HG03045 (cell line): ENCODE results near the gene LCOR.
"Not testable (repeated sequence)": the region's sequence is repeated elsewhere in the genome, so short reads cannot be mapped to it uniquely, and the experiment has no call there.

Source experiments
- ATAC-seq: cut with Tn5 transposase; IDR thresholded peaks from one replicate; pipeline ENCODE4 v1.9.1; 2021; ENCODE audit warnings: mild to moderate bottlenecking, moderate library complexity; ENCODE audit not compliant: unreplicated experiment

Gene LCOR

DNA sequence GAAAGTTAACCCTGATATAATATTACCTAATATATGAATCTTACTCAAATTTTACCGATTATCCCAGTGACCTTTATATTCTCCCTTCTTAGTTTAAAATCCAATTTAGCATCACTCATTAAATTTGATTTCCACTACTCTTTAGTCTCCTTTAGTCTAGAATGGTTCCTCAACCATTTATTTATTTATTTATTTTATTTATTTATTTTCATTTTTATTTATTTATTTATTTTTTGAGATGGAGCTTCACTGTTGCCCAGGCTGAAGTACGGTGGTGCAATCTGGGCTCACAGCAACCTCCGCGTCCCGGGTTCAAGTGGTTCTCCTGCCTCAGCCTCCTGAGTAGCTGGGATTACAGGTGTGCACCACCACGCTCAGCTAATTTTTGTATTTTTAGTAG is 92.8 kb downstream of the LCOR start:
- ATAC-seq: no peak

DNA sequence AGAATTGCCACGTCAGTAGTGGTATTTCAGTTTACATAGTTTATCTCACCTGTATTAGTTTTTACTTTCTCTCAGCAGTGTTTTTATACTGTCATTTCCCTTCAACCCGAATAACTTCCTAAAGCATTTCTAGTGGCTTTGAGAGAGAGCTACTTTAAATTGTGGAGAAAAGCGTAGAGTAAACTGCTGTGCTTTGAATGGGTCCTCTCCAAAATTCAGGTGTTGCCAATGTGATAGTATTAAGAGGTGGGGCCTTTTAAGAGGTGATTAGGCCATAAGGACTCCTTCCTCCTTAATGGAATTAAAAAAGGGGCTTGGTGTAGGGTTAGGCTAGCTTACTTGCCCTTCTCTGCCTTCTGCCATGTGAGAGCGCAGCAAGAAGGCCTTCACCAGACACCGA is 98.4 kb downstream of the LCOR start:
- no peak for ATAC-seq

DNA sequence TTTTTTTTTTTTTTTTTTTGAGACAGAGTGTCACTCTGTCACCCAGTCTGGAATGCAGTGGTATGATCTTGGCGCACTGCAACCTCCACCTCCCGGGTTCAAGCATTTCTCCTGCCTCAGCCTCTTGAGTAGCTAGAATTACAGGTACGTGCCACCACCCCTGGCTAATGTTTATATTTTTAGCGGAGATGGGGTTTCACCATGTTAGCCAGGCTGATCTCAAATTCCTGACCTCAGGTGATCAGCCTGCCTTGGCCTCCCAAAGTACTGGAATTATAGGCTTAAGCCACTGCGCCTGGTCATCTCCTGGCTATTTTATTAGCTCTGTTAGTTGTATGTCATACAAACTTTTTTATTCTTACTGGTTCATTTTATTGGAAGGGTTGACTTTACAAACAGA is 103.0 kb downstream of the LCOR start:
- no peak for ATAC-seq

DNA sequence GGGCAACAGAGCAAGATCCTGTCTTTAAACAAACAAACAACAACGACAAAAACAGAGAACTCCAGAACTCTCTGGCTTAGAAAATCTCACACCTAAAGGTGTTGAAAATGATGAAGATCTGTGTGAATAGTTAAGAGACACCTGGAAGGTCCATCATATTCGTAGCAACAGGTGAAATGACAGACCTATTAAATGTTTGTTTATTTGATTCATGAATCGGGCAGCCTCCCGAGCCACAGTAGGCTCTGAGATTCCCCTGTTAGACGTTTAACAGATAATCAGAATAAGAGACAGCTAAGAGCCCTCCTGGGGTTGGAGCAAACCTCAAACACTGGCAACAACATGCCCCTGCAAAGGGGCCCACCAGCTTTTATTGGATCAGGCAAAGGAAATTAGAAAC is 103.7 kb downstream of the LCOR start:
- no peak for ATAC-seq

DNA sequence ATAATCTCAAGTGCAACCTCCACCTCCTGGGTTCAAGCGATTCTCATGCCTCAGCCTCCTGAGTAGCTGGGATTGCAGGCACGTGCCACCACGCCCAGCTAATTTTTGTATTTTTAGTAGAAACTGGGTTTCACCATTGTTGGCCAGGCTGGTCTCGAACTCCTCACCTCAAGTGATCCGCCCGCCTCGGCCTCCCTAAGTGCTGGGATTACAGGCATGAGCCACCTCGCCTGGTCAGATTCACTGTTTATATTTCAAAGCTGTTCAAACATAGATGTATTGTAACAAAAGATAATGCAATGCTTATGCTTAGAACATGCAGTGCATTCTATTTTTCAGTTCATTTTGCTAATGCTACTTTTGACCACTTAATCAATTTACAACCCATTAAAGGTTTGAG is 111.1 kb downstream of the LCOR start:
- ATAC-seq: not testable (repeated sequence)

DNA sequence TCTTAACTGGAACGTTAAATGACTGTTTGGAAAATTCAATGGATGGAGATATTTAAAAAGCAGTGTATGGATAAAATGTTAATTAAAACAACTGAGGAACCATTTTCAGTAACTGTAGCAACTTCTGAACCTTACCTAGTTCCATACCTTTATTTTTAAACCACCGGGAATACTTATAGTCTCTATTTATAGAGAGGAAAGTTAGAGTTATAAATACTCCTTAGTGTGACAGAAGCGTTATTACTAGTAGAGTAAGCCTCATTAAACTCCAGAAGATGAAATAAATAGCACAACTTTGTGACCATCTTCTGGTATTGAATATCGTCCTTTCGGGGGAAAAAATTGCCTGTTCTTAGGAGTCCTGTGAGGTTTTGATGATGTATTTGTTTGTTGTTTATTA is 114.9 kb downstream of the LCOR start:
- no peak for ATAC-seq

DNA sequence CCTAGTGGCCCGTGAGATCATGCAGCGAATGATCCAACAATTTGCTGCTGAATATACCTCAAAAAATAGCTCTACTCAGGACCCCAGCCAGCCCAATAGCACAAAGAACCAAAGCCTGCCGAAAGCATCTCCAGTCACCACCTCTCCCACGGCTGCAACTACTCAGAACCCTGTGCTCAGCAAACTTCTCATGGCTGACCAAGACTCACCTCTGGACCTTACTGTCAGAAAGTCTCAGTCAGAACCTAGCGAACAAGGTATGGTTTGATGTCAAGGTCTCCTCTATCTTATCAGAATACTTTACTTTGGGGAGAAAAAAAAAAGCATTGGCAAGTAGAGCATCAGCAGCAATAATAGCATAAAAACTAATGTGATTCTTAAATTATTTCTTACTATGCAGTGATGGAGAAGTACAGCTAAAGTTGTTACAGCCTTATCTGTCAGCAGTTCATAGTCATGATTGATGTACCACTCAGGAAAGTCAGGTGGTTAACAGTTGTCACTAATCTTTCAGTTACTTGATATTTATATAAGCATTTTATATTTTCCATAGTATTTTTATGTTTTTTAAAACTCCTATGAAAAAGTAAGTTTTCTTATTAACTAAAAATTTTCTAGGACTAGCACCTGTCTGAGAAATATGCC is 117.1 kb downstream of the LCOR start:
- no peak for ATAC-seq

DNA sequence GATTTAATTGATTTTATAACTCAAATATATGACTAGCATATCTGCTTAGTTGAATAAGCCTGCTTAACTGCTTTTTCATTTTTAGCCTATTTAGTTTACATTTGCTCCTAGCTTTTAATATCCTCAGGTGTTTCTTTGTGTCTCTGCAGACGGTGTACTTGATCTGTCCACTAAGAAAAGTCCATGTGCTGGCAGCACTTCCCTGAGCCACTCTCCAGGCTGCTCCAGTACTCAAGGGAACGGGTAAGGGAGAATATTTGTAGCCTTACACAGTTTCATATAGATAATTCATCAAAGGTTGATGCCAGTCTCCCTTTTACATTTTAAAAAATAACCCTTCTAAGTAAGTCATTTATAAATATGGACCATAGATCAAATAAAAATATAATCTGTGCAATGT is 119.9 kb downstream of the LCOR start:
- no peak for ATAC-seq

DNA sequence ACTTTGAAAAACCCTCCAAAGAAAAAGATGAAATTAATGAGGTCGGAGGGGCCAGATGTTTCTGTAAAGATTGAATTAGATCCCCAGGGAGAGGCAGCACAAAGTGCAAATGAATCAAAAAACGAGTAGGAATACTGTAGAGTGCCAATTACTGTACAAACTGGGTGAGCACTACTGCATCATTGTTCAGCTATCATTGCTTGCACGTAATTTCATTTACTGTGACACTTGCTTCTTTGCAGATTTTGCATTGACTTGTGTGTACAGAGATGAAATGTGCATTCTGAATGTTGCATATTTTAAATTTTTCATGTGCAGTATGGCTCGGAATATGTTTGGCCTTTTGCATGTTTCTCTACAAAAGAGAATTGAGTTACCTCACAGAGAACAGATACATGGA is 123.7 kb downstream of the LCOR start:
- no peak for ATAC-seq

DNA sequence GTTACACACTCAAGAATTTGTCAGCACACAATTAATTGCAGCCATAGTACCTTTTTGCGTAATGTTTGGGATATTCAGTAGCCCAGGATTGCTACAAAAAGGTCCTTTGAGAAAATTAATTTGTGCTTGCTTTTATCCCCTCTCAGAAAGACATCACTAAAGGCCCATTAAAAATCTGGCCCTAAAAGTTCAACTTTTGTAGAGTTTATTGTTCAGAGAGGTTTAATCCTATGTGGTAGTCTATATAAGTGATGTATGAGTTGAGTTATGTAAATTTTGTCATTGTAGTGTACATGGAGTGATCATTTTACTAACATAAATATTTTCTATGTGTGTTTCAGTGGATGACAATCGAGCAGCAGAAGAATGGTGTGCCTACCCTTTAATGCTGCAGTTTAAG is 126.0 kb downstream of the LCOR start:
- ATAC-seq: no peak

DNA sequence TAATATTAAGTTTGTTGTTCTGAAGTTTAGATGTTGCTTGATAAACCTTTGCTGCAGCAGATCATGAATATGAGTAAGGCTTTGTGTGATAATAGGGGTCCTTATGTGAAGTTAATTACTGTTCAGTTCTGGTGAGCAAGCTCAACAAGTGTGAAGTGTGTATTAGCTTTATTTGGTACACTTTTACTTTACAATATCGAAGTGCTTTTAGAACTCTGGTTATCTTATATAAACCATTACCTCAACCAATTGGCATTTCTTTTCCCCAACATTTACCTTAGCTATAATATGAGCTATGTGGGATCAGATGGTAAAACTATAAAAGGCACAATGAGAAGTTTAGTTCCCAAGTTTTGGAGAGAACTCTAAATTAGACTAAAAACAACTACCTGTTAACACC is 127.6 kb downstream of the LCOR start:
- no peak for ATAC-seq

DNA sequence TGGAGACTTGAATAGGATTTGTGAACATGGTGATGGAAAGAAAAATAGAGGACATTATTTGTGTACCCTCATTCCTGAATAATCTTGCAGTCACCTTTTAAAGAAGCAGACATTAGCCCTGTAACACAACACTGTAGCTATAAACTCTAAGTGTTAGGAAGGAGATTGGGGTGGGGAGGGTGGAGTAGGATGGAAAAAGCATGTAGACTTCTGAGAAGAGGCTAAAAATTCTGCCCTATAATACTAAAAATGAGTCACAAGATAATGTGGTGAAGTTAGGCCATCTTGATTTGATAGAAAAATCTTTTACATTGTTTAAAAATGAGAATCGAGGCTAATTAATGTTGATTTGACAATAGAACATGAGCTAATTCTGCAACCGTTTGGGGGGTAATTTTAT is 128.8 kb downstream of the LCOR start:
- no peak for ATAC-seq

DNA sequence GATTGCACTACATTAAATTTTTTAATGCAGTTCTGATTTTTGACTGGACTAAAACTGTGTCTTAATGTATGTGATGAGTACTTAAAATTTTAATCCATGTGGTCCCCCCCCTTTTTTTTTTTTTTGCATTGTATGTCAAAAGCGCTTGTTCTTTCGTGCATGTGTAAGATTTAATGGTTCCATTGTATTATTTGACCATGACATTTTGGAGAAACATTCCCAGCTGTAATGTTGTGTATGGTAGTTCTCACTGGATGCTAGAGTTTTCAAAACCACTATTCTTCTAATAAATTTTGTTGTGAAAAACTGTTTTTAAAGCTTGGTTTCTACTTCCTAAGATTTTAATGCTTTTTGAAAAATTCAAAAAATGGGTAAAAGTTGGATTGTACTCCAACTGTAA is 132.0 kb downstream of the LCOR start:
- no peak for ATAC-seq

DNA sequence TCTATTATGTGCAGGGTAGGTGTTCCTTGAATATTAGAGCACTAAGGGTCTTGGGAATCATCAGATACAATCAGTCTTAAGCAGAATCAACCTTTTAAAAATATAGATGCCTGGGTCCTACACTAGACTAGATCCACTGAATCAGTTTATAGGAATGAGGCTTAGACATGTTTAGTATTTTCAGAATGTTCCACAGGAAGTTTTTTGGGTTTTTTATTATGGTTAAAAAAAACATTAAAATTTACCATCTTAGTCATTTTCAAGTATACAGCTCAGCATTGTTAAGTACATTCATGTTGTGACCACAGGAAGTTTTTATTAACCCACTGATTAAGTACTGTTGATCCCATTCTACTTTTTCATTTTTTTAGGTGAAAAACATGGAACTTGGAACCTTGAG is 135.7 kb downstream of the LCOR start:
- ATAC-seq: no peak

DNA sequence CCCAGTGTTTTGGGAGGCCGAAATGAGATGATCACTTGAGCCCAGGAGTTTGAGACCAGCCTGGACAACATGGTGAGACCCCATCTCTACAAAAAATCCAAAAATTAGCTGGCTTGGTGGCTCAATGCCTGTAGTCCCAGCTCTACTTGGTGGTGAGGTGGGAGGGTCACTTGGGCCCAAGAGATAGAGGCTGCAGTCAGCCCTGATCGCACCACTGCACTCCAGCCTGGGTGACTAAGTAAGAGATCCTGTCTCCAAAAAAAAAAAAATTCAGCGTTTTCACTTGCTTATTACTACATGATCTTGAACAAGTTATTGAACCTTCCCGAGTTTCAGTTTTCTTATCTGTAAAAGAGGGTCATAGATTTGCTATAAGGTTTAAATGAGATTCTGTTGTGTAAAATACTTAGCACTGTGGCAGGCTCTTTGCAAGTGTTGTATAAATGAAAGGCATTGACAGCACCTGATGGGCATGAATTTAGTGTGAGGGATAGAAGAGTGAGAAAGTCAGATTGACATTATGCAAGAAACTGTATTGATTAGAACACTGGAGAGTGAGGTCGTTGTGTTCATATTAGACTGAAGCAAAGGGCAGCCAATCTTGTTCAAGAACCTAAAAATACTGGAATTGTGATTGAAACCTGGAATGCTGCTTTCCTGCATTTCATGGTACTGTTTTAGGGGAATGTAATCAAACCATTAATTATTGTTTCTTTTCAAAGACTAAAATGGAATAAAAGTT is 136.8 kb downstream of the LCOR start:
- no peak for ATAC-seq

DNA sequence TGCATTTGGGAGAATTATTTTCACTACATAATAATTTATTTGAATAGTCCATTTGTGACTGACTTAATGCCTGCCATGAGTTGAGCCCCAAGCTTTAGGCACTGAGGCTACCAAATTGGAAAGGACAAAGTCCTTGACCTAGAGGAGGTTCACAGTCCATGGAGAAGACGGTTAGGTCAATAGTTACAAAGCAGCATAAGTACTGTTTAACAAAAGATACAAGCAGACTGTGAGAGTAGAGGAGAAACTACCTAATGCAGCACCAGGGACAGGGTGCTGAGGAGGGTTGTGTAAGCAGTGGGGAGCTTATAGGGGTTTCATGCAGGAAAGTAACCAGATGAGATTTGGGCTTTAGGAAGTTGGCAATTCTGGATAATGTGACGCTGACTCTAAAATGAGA is 139.2 kb downstream of the LCOR start:
- no peak for ATAC-seq

DNA sequence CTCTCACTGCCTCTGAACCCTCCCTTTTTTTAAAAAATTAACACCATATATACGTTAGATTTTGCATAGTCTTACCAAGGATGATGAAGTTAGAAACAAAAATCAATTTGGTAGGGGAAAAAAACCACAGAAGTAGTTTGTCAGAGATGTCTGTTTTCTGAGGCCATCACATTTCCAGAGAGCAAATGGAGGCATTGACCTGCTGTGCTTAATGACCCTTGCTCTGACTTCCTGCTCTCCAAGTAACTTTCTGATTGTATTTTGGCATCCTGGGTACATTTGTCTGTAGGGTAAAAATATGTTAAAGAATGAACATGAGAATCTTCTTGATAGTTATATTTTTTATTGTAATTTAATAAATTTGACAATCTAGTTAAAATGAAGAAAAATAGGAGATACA is 140.2 kb downstream of the LCOR start:
- ATAC-seq: no peak

DNA sequence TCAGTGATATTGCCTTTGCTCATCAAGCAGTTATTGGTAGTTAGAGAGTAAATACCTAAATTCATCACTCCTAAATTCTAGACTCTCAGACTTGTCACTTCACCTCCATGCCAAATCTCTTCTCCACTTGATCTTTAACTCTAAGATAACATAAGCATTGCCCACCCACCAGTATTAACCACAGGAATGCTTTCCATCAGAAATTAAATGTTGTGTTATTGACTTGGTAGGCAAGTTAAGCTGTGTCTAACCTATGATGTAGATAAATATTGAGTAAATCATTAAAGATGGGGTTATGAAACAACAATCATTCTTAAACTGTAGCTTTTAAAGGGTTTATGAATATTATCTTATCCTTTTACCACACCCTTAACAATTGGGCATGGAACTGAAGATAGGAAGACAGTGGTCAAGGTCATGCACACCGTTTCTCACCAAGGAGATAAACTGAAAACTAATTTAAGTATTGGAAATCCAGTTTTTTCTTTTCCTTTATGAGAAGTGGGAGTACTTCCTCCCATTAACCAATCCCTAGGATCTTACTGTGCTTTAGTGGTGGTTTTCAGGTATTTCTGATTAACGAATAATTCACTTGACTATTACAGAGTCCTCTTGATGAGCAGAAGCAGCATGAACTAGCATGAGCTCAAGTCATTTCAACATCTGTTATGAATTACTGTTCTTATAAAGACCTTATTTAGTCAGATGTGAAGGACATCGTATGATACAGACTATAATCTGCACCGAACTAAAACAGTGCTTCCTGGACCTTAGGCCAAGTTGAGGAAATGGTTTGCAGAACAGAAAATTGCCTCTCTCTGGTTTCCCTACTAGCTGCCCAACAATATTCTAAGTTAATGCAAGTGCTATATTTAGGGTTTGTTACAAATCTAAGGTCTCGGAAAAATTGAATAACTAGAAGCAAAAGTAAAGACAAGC is 142.0 kb downstream of the LCOR start:
- ATAC-seq: no peak

DNA sequence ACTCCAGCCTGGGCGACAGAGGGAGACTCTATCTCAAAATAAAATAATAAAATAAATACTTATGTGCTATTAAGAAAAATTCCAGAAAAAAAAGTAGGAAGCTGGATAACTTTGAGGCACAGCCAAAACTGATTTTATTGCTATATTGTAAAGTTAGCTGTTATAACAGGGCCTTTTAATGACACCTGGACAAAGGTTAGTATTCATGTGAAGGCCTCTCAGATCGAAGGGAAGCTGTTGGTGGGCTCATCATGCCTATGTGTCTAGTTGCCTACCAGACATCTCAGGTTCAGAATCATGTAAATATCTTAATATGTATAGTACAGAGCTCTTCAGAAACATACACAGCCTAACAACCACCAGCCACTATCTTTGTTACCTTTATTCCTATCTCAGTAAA is 143.0 kb downstream of the LCOR start:
- ATAC-seq: no peak

DNA sequence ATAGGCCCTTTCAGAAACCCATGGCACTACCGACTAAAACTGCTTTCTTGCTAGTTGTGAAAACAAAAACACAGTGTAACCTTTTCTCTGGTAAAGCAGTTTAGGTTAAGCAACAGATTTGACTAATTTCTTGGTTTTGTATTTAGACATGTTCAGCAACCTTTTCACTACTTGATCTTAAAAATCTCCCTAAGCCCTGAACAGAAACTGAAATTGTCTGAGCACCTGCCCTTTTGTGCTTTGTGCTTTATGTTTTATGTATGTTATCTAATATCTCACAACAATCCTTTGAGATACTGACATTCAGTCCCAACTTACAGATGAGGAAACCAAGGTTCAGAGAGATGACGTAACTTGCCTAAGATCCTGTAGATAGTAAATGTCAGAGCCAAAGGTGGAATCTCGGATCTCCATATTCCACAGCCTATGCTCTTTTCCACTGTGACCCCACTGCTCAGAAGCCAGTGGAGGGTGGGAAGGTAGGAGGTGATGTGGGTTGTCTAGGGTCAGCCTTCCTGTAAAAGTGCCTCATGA is 146.6 kb downstream of the LCOR start:
- peak; percentile 75 for ATAC-seq

DNA sequence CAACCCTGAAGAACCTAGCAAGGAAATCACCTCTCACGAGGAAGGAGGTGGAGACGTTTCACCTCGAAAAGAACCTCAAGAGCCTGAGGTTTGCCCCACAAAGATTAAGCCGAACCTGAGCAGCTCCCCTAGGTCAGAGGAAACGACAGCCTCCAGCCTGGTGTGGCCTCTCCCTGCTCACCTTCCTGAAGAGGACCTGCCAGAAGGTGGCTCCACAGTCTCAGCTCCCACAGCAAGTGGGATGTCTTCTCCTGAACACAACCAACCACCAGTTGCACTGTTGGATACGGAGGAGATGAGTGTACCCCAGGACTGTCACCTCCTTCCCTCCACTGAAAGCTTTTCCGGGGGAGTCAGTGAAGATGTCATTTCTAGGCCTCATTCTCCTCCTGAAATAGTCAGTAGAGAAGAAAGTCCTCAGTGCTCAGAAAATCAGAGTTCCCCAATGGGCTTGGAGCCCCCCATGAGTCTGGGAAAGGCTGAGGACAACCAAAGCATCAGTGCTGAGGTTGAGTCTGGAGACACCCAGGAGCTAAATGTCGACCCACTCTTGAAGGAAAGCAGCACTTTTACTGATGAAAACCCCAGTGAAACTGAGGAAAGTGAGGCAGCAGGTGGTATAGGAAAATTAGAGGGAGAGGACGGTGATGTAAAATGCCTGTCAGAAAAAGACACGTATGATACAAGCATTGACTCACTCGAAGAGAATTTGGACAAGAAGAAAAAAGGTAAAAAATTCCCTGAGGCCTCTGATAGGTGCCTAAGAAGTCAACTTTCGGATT is 150.2 kb downstream of the LCOR start:
- ATAC-seq: no peak
